CD4-positive, CD25-positive, alpha-beta regulatory T cell (primary cell): Measurements from ENCODE around the gene RMI2. TPM values are rescaled to one million over a fixed set of nuclear protein-coding genes. Genes with fewer than 3 reads are reported as not detected.

Source experiments
- ATAC-seq, 2 donors: fragments of 150-1000 bp; cut with Tn5 transposase; one replicate each; pipeline ENCODE4 v1.10.0; 2021; ENCODE audit warnings: low read depth in 2 of 2, moderate number of reproducible peaks in 2 of 2, moderate library complexity in 1 of 2
- DNase-seq, 3 donors: peaks; one replicate each; pipeline versions ENCODE4 v3.0.0 to v3.0.0-alpha.2; 2012 to 2022; ENCODE audit warnings: mixed read lengths in 1 of 3
- H3K27ac ChIP-seq: one replicate; pipeline ENCODE4 v1.7.0; 2013; ENCODE audit warnings: mild to moderate bottlenecking, low read length; ENCODE audit not compliant: insufficient read depth, poor library complexity, severe bottlenecking
- H3K27me3 ChIP-seq: one replicate; pipeline ENCODE4 v1.7.0; 2013; ENCODE audit warnings: low read length; ENCODE audit not compliant: control insufficient read depth, insufficient read depth
- H3K36me3 ChIP-seq: one replicate; pipeline ENCODE4 v1.7.0; 2013; ENCODE audit warnings: mild to moderate bottlenecking, low read length, moderate library complexity; ENCODE audit not compliant: control insufficient read depth, insufficient read depth
- H3K4me1 ChIP-seq: 2 replicates; pipeline ENCODE4 v1.7.0; 2013; ENCODE audit warnings: mild to moderate bottlenecking, low read length; ENCODE audit not compliant: insufficient read depth, control insufficient read depth, poor library complexity, severe bottlenecking
- H3K4me3 ChIP-seq: one replicate; pipeline ENCODE4 v1.7.0; 2013; ENCODE audit warnings: low read depth, mild to moderate bottlenecking, low read length, moderate library complexity
- H3K9me3 ChIP-seq, 2 experiments: 1 replicate in 1 of 2; 2 replicates in 1 of 2; pipeline ENCODE4 v1.7.0; 2013; ENCODE audit warnings: low read length in 2 of 2, mild to moderate bottlenecking in 1 of 2, moderate library complexity in 1 of 2; ENCODE audit not compliant: control insufficient read depth in 2 of 2
- H3K27ac Mint-ChIP-seq, 3 donors: one replicate each; pipeline ENCODE4 v1.8.0; 2020 to 2022; ENCODE audit warnings: mild to moderate bottlenecking in 3 of 3, mixed read lengths in 3 of 3, moderate library complexity in 2 of 3
- H3K27me3 Mint-ChIP-seq: one replicate; pipeline ENCODE4 v1.8.0; 2022; ENCODE audit warnings: mild to moderate bottlenecking, mixed read lengths
- H3K36me3 Mint-ChIP-seq: one replicate; pipeline ENCODE4 v1.8.0; 2020; ENCODE audit warnings: mixed read lengths
- H3K4me1 Mint-ChIP-seq, 4 donors: one replicate each; pipeline ENCODE4 v1.8.0; 2020 to 2022; ENCODE audit warnings: mixed read lengths in 4 of 4, mild to moderate bottlenecking in 1 of 4
- H3K4me3 Mint-ChIP-seq, 4 donors: one replicate each; pipeline ENCODE4 v1.8.0; 2020 to 2022; ENCODE audit warnings: mild to moderate bottlenecking in 4 of 4, mixed read lengths in 4 of 4, moderate library complexity in 3 of 4
- H3K9me3 Mint-ChIP-seq, 7 donors: one replicate each; pipeline ENCODE4 v1.8.0; 2020 to 2022; ENCODE audit warnings: mixed read lengths in 7 of 7, mild to moderate bottlenecking in 3 of 7, moderate library complexity in 2 of 7
- polyA plus RNA-seq, 4 donors: library from polyadenylated mRNA; unstranded; fragments of 300-500 nt; fragmentation: Illumina TruSeq; gene quantifications; one replicate each; pipeline ENCODE4 v1.2.3, GENCODE V29; 2021
- total RNA-seq: library from RNA; stranded (reverse); gene quantifications from one replicate; pipeline ENCODE4 v1.2.3, GENCODE V29; 2022

The RMI2 gene
- total and polyA plus RNA-seq, 5 donors from 2014 or later, result 4.3 to 15.3 (median 9.6) TPM

- ATAC-seq, result no peak
- Mint-ChIP-seq H3K27me3 (peaks cover 4% of the 10 kb centered on the region), H3K27ac (peak overlapping the region in 1 of 3 donors; percentile 74), H3K9me3 (no peaks in the 10 kb centered on the region), H3K36me3 (no peaks in the 10 kb centered on the region), H3K4me1 (peaks cover 0 to 24% (median 9%) of the 10 kb centered on the region in 4 donors), H3K4me3 (peak overlapping the region in 1 of 4 donors; percentile 0)
- no peaks in the 10 kb centered on the region for H3K36me3 ChIP-seq
- no peak for DNase-seq
- H3K9me3 ChIP-seq, result no peaks in the 10 kb centered on the region
- no peak overlapping the region for H3K4me3 ChIP-seq
- H3K4me1 ChIP-seq, result peaks cover 31% of the 10 kb centered on the region
- no peaks in the 10 kb centered on the region for H3K27me3 ChIP-seq
- no peak overlapping the region for H3K27ac ChIP-seq
Observed at GRCh38 chr16:11306997-11307638, 38.1 kb upstream of the RMI2 start.

GRCh38 chr16:11307639-11308492 is 37.4 kb upstream of the RMI2 start:
- Histone ChIP-seq H3K27ac (no peak overlapping the region), H3K4me3 (no peak overlapping the region), H3K4me1 (peaks cover 37% of the 10 kb centered on the region), H3K27me3 (no peaks in the 10 kb centered on the region), H3K36me3 (no peaks in the 10 kb centered on the region), H3K9me3 (no peaks in the 10 kb centered on the region)
- Mint-ChIP-seq H3K4me3 (peak overlapping the region in 1 of 4 donors; percentile 12), H3K9me3 (no peaks in the 10 kb centered on the region), H3K27me3 (peaks cover 4% of the 10 kb centered on the region), H3K27ac (peak overlapping the region in 1 of 3 donors; percentile 85), H3K36me3 (no peaks in the 10 kb centered on the region), H3K4me1 (peaks cover 0 to 32% (median 11%) of the 10 kb centered on the region in 4 donors)
- DNase-seq (no peak), ATAC-seq (no peak)

- no peaks in the 10 kb centered on the region for H3K9me3 Mint-ChIP-seq
- peaks cover 4% of the 10 kb centered on the region for H3K27me3 Mint-ChIP-seq
- H3K4me1 Mint-ChIP-seq, result peaks cover 0 to 40% (median 17%) of the 10 kb centered on the region in 4 donors
- no peaks in the 10 kb centered on the region for H3K36me3 ChIP-seq
- ATAC-seq, result no peak
- H3K4me3 ChIP-seq, result no peak overlapping the region
- no peaks in the 10 kb centered on the region for H3K27me3 ChIP-seq
- DNase-seq, result no peak
- H3K27ac ChIP-seq, result no peak overlapping the region
- no peaks in the 10 kb centered on the region for H3K9me3 ChIP-seq
- H3K36me3 Mint-ChIP-seq, result no peaks in the 10 kb centered on the region
- peak overlapping the region in 2 of 3 donors; percentile 85 to 90 for H3K27ac Mint-ChIP-seq
- H3K4me1 ChIP-seq, result peaks cover 43% of the 10 kb centered on the region
- H3K4me3 Mint-ChIP-seq, result no peak overlapping the region
Observed at GRCh38 chr16:11308493-11309283, 36.6 kb upstream of the RMI2 start.

GRCh38 chr16:11309895-11310633 is 35.2 kb upstream of the RMI2 start:
- Histone ChIP-seq H3K4me1 (peaks cover 43% of the 10 kb centered on the region), H3K36me3 (no peaks in the 10 kb centered on the region), H3K4me3 (no peak overlapping the region), H3K9me3 (no peaks in the 10 kb centered on the region), H3K27me3 (no peaks in the 10 kb centered on the region), H3K27ac (no peak overlapping the region)
- H3K27me3 Mint-ChIP-seq, result peaks cover 4% of the 10 kb centered on the region
- peak overlapping the region; percentile 26 to 90 (median 53) for H3K27ac Mint-ChIP-seq
- no peak overlapping the region for H3K4me3 Mint-ChIP-seq
- H3K9me3 Mint-ChIP-seq, result no peaks in the 10 kb centered on the region
- H3K36me3 Mint-ChIP-seq, result no peaks in the 10 kb centered on the region
- ATAC-seq (no peak), DNase-seq (peak in 1 of 3 donors; percentile 37)
- H3K4me1 Mint-ChIP-seq, result peaks cover 0 to 40% (median 19%) of the 10 kb centered on the region in 4 donors

GRCh38 chr16:11310634-11310977 is 34.7 kb upstream of the RMI2 start:
- H3K4me3 ChIP-seq, result peak overlapping the region; percentile 62
- no peaks in the 10 kb centered on the region for H3K36me3 ChIP-seq
- no peaks in the 10 kb centered on the region for H3K9me3 ChIP-seq
- H3K4me1 ChIP-seq, result peaks cover 43% of the 10 kb centered on the region
- H3K27me3 Mint-ChIP-seq, result peaks cover 4% of the 10 kb centered on the region
- peak overlapping the region in 3 of 4 donors; percentile 76 to 86 (median 86) for H3K4me3 Mint-ChIP-seq
- H3K9me3 Mint-ChIP-seq, result no peaks in the 10 kb centered on the region
- peaks cover 0 to 40% (median 19%) of the 10 kb centered on the region in 4 donors for H3K4me1 Mint-ChIP-seq
- ATAC-seq (no peak), DNase-seq (no peak)
- H3K27me3 ChIP-seq, result no peaks in the 10 kb centered on the region
- H3K27ac Mint-ChIP-seq, result peak overlapping the region; percentile 26 to 92 (median 90)
- peak overlapping the region; percentile 48 for H3K27ac ChIP-seq
- no peaks in the 10 kb centered on the region for H3K36me3 Mint-ChIP-seq

- H3K4me3 ChIP-seq, result peak overlapping the region; percentile 62
- H3K4me1 Mint-ChIP-seq, result peaks cover 0 to 40% (median 21%) of the 10 kb centered on the region in 4 donors
Observed at GRCh38 chr16:11310997-11311561, 34.2 kb upstream of the RMI2 start.

More at GRCh38 chr16:11310997-11311561, 34.2 kb upstream of the RMI2 start:
- H3K4me3 Mint-ChIP-seq, result peak overlapping the region in 3 of 4 donors; percentile 76 to 86 (median 86)
- peak overlapping the region; percentile 84 to 92 (median 90) for H3K27ac Mint-ChIP-seq
- H3K27me3 ChIP-seq, result no peaks in the 10 kb centered on the region
- no peaks in the 10 kb centered on the region for H3K9me3 Mint-ChIP-seq
- peaks cover 43% of the 10 kb centered on the region for H3K4me1 ChIP-seq
- peaks cover 4% of the 10 kb centered on the region for H3K27me3 Mint-ChIP-seq
- no peaks in the 10 kb centered on the region for H3K36me3 ChIP-seq
- peak; percentile 63 to 76 for ATAC-seq
- H3K27ac ChIP-seq, result peak overlapping the region; percentile 48
- no peaks in the 10 kb centered on the region for H3K9me3 ChIP-seq
- no peaks in the 10 kb centered on the region for H3K36me3 Mint-ChIP-seq
- DNase-seq, result peak in 2 of 3 donors; percentile 70 to 88
